NCI-H2029 treated with DMSO at 0.1 percent for 48 hours (cell line): ENCODE results near the gene LRRC41.
"Not testable (repeated sequence)": the region's sequence is repeated elsewhere in the genome, so short reads cannot be mapped to it uniquely, and the experiment has no call there.

ENCODE experiments used
- DNase-seq: peaks from one replicate; lab custom pipeline; 2025; lab: John Stamatoyannopoulos, UW

Gene LRRC41, protein sequence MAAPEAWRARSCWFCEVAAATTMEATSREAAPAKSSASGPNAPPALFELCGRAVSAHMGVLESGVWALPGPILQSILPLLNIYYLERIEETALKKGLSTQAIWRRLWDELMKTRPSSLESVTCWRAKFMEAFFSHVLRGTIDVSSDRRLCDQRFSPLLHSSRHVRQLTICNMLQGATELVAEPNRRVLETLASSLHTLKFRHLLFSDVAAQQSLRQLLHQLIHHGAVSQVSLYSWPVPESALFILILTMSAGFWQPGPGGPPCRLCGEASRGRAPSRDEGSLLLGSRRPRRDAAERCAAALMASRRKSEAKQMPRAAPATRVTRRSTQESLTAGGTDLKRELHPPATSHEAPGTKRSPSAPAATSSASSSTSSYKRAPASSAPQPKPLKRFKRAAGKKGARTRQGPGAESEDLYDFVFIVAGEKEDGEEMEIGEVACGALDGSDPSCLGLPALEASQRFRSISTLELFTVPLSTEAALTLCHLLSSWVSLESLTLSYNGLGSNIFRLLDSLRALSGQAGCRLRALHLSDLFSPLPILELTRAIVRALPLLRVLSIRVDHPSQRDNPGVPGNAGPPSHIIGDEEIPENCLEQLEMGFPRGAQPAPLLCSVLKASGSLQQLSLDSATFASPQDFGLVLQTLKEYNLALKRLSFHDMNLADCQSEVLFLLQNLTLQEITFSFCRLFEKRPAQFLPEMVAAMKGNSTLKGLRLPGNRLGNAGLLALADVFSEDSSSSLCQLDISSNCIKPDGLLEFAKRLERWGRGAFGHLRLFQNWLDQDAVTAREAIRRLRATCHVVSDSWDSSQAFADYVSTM

DNA sequence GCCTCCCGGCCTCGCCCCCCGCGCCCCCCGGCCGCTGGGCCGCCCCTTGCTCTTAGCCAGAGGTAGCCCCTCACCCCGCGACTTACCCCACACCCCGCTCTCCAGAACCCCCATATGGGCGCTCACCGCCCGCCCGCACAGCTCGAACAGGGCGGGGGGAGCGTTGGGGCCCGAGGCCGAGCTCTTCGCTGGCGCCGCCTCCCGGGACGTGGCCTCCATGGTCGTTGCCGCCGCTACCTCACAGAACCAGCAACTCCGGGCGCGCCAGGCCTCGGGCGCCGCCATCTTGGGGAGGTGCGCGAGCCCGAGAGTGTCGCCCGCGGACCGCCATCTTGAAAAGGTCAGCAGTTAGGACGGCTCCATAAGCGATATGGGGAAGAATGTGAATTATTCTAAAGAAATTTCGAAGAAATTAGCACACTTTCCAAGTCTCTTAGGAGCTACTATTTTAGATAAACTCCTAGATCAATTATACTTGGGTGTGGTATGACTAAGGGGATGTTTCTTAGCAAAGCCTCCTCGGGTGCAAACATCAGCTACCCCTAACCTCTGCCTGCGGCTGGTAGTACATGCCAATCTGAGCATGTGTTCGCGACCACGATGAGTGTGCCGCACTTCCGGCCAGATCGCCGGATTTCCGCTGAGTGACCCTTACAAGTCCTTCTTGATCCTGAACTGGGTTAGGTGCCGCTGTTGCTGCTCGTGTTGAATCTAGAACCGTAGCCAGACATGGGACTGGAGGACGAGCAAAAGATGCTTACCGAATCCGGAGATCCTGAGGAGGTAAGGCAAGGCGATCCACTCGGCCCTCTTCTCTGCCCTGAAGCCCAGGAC is at the start of gene LRRC41, which contains the start of gene UQCRH:
LRRC41 (minus strand) TSS at position 579 of the 834 bp plus-strand sequence; CDS start at position 285, 294 bp downstream.
UQCRH (plus strand) TSS at position 661 of the 834 bp plus-strand sequence; CDS start at position 730, 69 bp downstream.
- DNase-seq: peak; percentile 99

DNA sequence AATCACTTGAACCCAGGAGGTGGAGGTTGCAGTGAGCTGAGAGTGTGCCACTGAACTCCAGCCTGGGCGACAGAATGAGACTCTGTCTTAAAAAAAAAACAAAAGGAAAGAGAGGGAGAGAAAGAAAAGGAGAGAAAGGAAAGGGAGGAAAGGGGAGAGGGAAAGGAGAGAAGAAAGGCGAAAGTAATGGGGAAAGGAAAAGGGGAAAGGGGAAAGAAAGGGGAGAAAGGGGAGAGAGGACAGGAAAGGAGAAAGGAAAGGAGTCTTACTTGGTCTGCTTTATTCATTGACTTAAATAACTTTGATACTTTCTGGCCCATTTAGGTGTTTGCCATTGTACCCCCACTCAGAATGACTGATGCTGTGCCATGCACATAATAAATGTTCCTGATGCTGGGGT is 48.9 kb upstream of the LRRC41 start:
- DNase-seq: no peak

DNA sequence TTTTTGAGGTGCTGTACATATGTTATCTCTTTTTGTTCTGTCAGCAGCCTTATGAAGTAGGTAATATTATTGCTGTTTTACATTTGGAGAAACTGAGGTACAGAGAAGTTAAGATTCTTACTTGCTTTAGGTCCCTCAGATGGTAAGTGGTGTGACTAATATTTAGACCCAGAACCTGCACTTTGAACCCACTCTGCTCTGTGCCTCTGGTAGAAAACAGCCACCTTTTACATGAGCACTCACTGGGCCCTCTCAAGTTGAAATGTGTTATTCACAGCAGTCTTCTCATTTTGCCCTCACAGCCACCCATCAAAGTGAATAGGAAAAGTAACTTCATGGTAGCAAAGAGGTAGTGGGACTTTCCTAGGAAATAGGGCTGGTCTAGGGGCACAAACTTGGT is 41.9 kb upstream of the LRRC41 start:
- no peak for DNase-seq

DNA sequence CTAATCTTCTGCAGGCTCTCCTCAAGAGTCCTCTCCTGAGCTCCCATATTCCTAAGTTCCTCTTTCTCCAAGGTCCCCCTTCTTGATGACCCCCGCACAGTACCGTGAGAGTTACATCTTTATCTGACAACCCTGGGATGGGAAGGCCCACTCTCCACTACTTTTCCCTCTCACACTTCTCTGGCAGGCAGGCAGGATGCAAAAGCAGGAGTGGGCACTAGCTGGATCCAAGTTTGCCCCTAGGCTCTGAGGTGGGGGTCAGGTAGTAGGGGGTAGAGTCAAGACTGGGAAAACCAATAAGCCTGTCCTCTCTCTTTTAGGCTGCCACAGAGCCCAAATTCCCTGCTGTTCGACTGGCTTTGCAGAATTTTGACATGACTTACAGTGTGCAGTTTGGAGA is 41.1 kb upstream of the LRRC41 start:
- no peak for DNase-seq

DNA sequence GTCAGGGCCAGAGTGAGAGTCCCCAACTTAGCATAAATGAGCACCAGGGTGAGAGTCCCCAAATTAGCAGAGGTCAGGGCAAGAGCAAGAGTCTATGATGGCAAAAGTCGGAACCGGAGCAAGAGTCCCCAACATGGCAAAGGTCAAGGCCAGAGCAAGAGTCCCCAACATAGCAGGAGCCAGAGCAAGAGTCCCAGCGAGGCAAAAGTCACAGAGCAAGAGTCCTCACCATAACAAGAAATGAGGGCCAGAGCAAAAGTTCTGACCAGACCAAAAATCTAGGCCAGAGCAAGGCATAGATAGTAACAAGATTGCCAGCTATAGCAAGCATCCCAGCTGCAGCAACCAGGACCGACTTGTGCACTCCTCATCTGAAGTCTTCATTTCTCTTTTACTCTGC is 40.3 kb upstream of the LRRC41 start:
- no peak for DNase-seq

DNA sequence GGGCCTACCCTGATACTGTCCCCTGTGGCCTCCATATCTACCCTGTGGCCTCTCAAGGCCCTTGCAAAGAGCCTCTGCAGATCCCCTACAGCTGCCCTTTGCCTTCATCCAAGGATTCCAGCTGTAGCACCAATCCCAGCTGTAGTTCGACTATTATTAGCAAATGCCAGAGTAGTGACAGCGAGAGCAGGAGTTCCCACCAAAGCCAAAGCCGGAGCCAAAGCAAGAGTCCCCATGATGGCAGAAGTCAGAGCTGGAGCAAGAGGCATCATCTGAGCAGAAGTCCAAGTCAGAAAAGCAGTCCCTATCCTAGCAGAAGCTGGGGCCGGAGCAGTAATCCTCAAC is 39.9 kb upstream of the LRRC41 start:
- no peak for DNase-seq

DNA sequence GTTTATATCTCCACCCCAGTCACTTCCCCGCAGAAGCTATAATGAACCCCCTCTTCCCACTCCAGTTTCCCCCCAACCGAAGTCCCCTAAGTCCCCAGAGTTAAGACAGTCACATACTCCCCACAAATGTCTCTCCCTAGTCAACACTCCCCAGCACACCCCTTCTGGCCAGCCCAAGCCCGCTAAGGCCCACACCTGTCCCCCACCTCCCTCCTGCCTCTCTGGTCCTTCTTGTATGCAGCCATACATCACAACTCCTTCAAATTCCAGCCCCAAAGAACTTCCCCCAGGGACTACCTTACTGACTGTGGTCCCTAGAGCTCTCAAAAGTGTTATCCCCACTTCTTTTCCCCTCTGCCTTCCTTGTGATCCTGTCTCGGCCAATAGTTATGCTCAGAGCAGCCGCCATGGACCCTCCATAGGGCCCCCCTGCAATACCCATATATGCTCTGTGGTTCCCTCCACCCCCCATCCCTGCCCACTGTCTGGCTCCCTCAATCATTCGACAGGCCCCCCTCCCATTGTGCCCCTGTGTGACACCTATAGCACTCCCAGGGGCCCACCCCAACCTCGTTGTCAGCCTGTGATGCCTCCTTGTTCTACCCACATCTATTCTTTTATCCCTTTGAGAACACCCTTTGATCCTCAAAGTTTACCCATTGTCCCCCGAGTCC is 39.4 kb upstream of the LRRC41 start:
- DNase-seq: no peak

DNA sequence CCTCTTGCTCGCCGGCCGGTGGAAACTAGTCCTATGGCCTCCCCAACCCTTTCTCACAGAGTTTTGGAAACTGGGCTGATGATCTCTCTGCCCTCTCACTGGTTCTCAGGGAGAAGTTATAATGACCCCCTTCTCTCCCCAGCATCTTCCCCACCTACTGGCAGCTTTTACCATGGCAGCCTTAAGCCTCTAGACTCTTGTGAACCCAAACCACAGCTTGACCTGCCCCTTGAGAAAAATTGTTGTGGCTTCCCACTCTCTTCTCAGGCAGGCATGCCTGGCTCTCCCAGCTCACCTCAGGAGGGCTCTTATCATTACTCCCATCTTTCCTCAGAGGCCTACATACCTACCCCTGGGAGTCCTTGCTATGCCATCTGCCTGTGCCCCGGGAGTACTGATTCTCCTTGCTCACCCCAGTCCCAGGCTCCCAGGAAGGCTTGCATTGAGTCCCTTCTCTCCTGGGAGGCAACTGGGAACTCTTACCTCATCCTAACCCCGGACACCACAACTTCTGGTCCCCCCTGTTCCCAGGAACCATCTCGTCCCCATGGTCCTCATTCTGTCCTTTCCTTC is 38.8 kb upstream of the LRRC41 start:
- DNase-seq: no peak

DNA sequence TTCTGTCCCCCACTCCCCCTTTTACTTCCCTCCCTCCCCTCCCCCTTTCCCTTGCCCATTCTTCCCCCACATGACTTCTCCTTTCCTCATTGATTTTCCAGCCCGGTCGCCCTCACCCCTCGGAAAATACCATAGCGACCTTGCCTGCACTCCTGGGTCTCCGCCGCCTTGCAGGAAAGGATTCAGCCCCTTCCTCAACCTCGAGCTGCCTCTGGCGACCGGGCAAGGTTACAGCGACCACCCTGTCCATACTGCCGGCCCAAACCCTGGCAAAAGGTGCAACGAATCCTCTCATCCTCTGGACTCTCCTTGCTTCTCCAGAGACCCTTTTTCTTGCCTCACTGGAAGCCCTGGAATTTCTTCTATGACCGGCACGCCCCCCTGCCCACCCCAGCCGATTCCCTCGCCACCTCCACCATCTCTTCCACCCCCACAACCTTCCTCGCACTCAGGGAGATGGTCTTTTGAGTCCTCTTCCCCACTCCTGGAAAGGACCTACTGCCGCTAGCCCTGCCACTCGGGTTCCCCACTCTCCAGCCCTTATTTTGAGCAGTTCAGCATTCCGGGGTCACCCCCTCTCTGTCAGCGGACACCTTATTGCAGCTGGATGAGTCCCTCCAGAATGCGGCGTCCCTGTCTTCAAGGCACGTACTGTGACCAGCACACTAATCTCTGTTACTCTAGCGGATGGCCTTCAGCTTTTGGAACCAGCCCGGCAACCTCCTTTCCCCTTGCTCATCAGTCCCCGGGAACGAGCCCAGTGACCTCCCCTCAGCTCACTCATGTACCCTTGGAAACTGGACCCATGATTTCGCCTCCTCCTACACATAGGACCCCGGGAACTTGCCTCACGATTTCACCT is 38.0 kb upstream of the LRRC41 start:
- no peak for DNase-seq

DNA sequence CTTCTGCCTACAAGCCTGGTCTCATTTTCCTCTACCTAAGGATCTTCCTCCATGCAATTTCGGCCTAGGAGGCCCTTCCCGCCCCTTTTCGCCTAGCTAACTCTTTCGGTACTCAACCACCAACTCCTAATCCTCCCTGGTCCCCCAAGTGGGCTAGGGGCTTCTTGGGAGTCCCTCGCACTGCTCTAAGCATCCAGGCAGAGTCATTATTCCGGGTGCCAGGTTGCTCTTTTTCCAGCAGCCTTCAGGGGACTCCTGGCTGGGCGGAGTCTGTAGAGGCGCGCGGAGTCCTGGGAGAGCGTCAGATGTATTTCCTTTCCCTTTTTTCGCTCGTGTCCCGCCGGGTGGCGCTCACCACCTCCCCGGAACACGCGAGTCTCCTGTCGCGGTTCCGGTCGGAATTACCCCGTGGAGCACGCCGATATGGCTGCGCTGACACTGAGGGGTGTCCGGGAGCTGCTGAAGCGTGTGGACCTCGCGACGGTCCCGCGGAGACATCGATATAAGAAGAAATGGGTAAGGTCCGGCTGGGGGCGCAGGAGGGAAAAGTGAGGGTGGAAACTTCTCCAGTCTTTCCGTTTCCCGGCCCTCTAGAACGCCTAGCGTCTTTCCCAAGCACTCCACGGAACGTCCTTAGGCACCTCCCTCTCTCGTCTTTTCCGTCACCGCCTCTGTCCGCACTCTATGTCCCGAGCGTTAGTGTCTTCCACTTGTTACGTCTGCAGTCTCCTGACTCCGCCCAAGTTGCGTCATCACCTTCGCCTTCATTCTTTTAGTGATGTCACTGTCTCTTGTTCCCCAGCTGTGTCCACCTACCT is 37.2 kb upstream of the LRRC41 start, which contains the start of gene NSUN4:
NSUN4 (plus strand) TSS at position 404 of the 818 bp plus-strand sequence; CDS start at position 424, 20 bp downstream.
- DNase-seq: peak; percentile 96

DNA sequence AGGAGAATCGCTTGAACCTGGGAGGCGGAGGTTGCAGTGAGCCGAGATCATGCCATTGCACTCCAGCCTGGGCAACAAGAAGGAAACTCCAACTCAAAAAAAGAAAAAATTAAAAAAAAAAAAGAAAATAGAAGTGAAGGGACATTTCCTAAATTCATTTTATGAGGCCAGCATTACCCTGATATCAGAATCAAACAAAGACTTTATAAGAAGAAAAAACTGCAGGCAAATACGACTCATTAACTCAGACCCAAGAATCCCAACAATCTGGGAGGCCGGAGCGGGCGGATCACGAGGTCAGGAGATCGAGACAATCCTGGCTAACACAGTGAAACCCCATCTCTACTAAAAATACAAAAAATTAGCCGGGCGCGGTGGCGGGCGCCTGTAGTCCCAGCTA is 34.0 kb upstream of the LRRC41 start:
- DNase-seq: not testable (repeated sequence)

DNA sequence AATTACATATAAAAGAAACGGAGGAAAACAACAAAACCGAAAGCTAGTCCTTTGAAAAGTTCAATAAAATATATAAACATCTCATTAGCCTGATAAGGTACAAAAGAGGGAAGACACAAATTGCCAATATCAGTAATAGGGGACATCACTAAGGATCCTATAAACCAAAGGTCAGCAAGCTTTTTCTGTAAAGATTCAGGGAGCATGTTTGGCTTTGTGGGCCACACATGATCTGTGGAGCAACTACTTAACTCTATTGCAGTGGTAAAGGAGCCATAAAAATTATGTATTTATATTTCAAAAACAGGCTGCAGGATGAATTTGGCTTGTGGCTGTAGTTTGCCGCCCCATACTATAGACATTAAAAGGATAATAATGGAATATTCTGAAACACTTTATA is 31.7 kb upstream of the LRRC41 start:
- DNase-seq: no peak

DNA sequence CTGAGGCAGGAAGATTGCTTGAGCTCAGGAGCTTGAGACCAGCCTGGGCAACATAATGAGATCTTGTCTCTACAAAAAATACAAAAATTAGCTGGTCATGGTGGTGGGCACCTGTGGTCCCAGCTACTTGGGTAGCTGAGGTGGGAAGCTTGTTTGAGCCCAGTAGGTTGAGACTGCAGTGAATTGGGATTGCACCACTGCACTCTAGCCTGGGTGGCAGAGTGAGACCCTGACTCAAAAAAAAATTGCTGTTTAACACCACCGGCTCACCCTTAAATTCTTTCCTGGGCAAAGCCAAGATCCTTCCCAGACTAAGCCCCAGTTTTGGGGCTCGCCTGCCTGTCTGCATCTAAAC is 30.6 kb upstream of the LRRC41 start:
- DNase-seq: no peak

DNA sequence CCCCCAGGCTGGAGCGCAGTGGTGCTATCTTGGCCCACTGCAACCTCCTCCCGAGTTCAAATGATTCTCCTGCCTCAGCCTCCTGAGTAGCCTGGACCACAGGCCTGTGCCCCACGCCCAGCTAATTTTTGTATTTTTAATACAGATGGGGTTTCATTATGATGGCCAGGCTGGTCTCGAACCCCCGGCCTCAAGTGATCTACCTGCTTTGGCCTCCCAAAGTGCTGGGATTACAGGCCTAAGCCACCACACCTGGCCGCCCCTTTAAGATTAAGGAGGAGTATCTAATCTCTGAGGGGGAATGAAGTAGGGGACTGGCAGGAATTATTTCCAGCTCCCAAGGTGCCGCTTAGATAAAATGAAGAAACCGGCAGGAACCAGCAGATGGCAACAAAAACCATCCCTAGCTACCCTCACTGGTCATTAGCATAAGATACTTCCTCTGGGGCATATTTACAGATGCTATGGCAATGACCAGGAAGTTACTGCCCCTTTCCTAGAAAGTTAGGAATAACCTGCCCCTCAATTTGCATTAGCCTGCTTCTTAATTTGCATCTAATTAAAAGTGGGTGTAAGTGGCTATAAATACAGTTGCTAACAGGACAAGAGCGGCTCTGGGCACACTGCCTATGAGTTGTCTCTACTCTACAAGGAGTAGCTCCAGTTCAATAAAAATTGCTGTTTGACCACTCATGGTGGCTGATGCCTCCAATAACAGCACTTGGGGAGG is 30.0 kb upstream of the LRRC41 start:
- peak; percentile 19 for DNase-seq

DNA sequence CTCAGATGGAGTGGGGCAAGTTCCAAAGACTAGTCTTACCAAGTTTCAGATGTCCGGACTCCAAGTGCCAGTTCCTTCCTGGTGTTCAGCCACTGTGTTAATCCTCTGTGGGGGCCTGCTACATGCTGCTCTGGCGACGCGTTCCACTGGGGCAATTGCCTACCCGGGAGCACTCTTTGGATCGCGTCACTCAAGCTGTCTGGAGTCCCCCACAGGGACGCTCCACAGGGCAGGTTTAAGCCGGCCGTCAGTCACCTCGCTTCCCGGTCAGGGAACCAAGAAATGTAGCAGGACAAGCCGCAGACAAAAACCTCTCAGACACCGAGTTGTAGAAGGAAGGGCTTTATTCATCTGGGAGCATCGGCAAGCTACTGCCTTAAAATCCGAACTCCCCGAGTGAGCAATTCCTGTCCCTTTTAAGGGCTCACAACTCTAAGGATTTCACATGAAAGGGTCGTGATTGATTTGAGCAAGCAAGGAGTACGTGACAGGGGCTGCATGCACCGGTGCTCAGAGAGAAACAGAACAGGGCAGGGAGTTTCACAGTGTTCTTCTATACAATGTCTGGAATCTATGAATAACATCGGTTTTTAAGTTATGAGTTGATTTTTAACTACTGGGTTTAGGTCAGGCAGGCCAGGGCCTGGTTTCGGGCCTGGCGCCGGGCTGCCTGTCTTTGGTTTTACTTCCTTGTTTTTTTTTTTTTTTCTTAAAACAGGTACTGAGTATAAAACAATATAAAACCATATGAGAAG is 28.5 kb upstream of the LRRC41 start:
- not testable (repeated sequence) for DNase-seq

DNA sequence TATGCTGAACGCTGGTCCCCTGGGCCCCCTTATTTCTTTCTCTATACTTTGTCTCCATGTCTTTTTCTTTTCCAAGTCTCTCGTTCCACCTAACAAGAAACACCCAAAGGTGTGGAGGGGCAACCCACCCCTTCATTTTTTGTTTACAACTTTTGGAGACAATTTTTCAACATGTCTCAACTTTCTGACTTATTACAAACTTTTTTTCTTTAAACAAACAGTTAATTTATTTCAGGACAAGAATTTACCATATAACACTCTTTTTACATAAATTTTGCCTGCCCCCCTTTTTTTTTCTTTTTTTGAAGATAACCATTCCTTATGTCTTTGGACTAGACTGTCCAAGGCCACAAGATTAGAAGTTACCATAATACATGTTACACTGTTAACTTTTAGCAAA is 27.0 kb upstream of the LRRC41 start:
- DNase-seq: not testable (repeated sequence)

DNA sequence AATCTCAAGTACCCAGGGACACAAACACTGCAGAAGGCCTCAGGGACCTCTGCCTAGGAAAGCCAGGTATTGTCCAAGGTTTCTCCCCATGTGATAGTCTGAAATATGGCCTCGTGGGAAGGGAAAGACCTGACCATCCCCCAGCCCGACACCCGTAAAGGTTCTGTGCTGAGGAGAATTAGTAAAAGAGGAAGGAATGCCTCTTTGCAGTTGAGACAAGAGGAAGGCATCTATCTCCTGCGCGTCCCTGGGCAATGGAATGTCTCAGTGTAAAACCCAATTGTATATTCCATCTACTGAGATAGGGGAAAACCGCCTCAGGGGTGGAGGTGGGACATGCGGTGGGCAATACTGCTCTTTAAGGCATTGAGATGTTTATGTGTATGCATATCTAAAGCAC is 26.4 kb upstream of the LRRC41 start:
- DNase-seq: not testable (repeated sequence)

DNA sequence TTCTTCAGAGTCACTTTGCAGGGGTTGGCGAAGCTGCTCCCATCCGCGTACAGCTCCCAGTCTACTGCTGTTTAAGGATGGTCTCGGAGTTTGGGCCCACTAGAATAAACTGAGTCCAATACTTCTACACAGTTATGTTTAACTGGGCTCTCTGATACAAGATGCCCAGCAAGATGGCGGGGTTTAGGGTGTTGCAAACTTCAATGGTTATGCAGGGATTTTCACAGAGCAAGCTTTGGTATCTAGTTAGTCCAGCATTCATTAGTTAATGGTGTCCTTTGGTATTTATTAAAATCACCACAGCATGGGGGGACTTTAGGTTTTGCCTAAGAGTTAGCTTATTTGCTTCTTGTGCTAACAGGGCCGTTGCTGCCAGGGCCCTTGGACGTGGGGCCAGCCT is 24.8 kb upstream of the LRRC41 start:
- DNase-seq: not testable (repeated sequence)
